HG03575 (cell line): Measurements from ENCODE around the gene RB1.

Source experiments
- ATAC-seq: cut with Tn5 transposase; IDR thresholded peaks from one replicate; pipeline ENCODE4 v1.9.1; 2021; ENCODE audit not compliant: unreplicated experiment, insufficient number of reproducible peaks, low FRiP score; ENCODE audit errors: extremely low read depth

RB1 gene

GRCh38 chr13:48486362-48486761, 182.8 kb downstream of the RB1 start:
- no peak for ATAC-seq

- no peak for ATAC-seq
Measured at GRCh38 chr13:48486836-48487235, 183.3 kb downstream of the RB1 start.

- ATAC-seq = no peak
Measured at GRCh38 chr13:48487968-48488367, 184.4 kb downstream of the RB1 start.

GRCh38 chr13:48488995-48489394, 185.4 kb downstream of the RB1 start:
- no peak for ATAC-seq

- no peak for ATAC-seq
Measured at GRCh38 chr13:48489666-48490065, 186.1 kb downstream of the RB1 start.

- no peak for ATAC-seq
Measured at GRCh38 chr13:48490241-48490640, 186.7 kb downstream of the RB1 start.

- no peak for ATAC-seq
Measured at GRCh38 chr13:48491423-48492095, 188.0 kb downstream of the RB1 start.

GRCh38 chr13:48492096-48492440, 188.5 kb downstream of the RB1 start:
- peak; percentile 25 for ATAC-seq

- ATAC-seq = peak; percentile 64
Measured at GRCh38 chr13:48492470-48493065, 189.0 kb downstream of the RB1 start.

GRCh38 chr13:48493066-48493765, 189.7 kb downstream of the RB1 start:
- no peak for ATAC-seq

GRCh38 chr13:48493851-48494250, 190.3 kb downstream of the RB1 start:
- no peak for ATAC-seq

- no peak for ATAC-seq
Measured at GRCh38 chr13:48494874-48495273, 191.3 kb downstream of the RB1 start.

- no peak for ATAC-seq
Measured at GRCh38 chr13:48496271-48497161, 193.0 kb downstream of the RB1 start.

- no peak for ATAC-seq
Measured at GRCh38 chr13:48497669-48498068, 194.1 kb downstream of the RB1 start.

- no peak for ATAC-seq
Measured at GRCh38 chr13:48500652-48501197, 197.2 kb downstream of the RB1 start.

GRCh38 chr13:48501705-48502104, 198.2 kb downstream of the RB1 start:
- ATAC-seq = no peak

- ATAC-seq = no peak
Measured at GRCh38 chr13:48502601-48503319, 199.2 kb downstream of the RB1 start.

- no peak for ATAC-seq
Measured at GRCh38 chr13:48504606-48505005, 201.1 kb downstream of the RB1 start.

GRCh38 chr13:48505012-48505411, 201.5 kb downstream of the RB1 start:
- ATAC-seq = no peak
